Suprapubic skin (tissue), 4 donors: ENCODE results near the gene CYP2C18. TPM values are rescaled to one million over a fixed set of nuclear protein-coding genes. Genes with fewer than 3 reads are reported as not detected.

Source experiments
- DNase-seq, 2 donors: peaks; one replicate each; pipeline ENCODE4 v3.0.0-alpha.2; 2019; ENCODE audit warnings: low spot score in 2 of 2
- H3K27ac ChIP-seq: fragments of 200-600 bp; sonication (generic); one replicate; pipeline ENCODE4 v1.5.1; 2019
- H3K27me3 ChIP-seq: fragments of 200-600 bp; sonication (generic); one replicate; pipeline ENCODE4 v1.5.1; 2019
- H3K36me3 ChIP-seq: fragments of 200-600 bp; sonication (generic); one replicate; pipeline ENCODE4 v1.5.1; 2019
- H3K4me1 ChIP-seq: fragments of 200-600 bp; sonication (generic); one replicate; pipeline ENCODE4 v1.5.1; 2019
- H3K4me3 ChIP-seq: fragments of 200-600 bp; sonication (generic); one replicate; pipeline ENCODE4 v1.5.1; 2019; ENCODE audit warnings: mild to moderate bottlenecking
- H3K9me3 ChIP-seq: fragments of 200-600 bp; sonication (generic); one replicate; pipeline ENCODE4 v1.5.1; 2019
- CTCF ChIP-seq, 2 donors: fragments of 200-600 bp in 1 of 2; fragments of 450-650 bp in 1 of 2; sonication (generic) in 1 of 2; IDR thresholded peaks; one replicate each; pipeline ENCODE4 v1.5.1; 2016 to 2019; ENCODE audit warnings: antibody characterized with exemption in 2 of 2, mild to moderate bottlenecking in 1 of 2, moderate library complexity in 1 of 2
- EP300 ChIP-seq: sonication (generic); formaldehyde crosslinking; IDR thresholded peaks from one replicate; pipeline ENCODE4 v1.6.1; 2017; ENCODE audit warnings: antibody characterized with exemption
- POLR2A ChIP-seq, 2 donors: fragments of 450-650 bp; IDR thresholded peaks; one replicate each; pipeline ENCODE4 v1.6.1; 2017; ENCODE audit warnings: antibody characterized with exemption in 2 of 2, mild to moderate bottlenecking in 2 of 2, moderate library complexity in 2 of 2
- POLR2AphosphoS5 ChIP-seq, 3 donors: sonication (generic); formaldehyde crosslinking; IDR thresholded peaks; one replicate each; pipeline ENCODE4 v1.6.1; 2017; ENCODE audit warnings: antibody characterized with exemption in 3 of 3
- WGBS: methylation state at CpG from one replicate; pipeline ENCODE4 v1.1.5; 2018; 5-methylcytosine and 5-hydroxymethylcytosine counted together
- total RNA-seq, 4 donors: library from RNA; depleted of rRNA; stranded (reverse); fragments of >200 nt; gene quantifications; one replicate each; pipeline ENCODE4 v1.1.0, GENCODE V29; 2016

Gene CYP2C18
- total RNA-seq, 4 donors from 2014 or later, result 6.4 to 15.2 (median 11.1) TPM

- no peak overlapping the region for H3K4me3 ChIP-seq
- H3K36me3 ChIP-seq, result no peaks in the 10 kb centered on the region
- no peak overlapping the region for H3K27ac ChIP-seq
- TF ChIP-seq EP300 (no peak), POLR2A (IDR thresholded peaks at IDR 0.05) (no peak)
- H3K27me3 ChIP-seq, result no peaks in the 10 kb centered on the region
- no peak for DNase-seq
- 96% methylated on average over 1 of the region's 1 CpG for WGBS
- no peaks in the 10 kb centered on the region for H3K4me1 ChIP-seq
- H3K9me3 ChIP-seq, result no peaks in the 10 kb centered on the region
Measured at GRCh38 chr10:94706089-94706488, 22.6 kb downstream of the CYP2C18 start.

GRCh38 chr10:94710578-94710977, 27.0 kb downstream of the CYP2C18 start:
- DNase-seq, result no peak
- Histone ChIP-seq H3K27ac (no peak overlapping the region), H3K27me3 (no peaks in the 10 kb centered on the region), H3K4me1 (no peaks in the 10 kb centered on the region), H3K9me3 (no peaks in the 10 kb centered on the region), H3K4me3 (no peak overlapping the region), H3K36me3 (no peaks in the 10 kb centered on the region)
- no peak for TF ChIP-seq POLR2AphosphoS5 (IDR thresholded peaks at IDR 0.05)
- TF ChIP-seq POLR2A (IDR thresholded peaks at IDR 0.05), result no peak
- no peak for TF ChIP-seq CTCF (IDR thresholded peaks at IDR 0.05)

GRCh38 chr10:94725871-94726270, 42.3 kb downstream of the CYP2C18 start:
- no peaks in the 10 kb centered on the region for H3K9me3 ChIP-seq

DNA sequence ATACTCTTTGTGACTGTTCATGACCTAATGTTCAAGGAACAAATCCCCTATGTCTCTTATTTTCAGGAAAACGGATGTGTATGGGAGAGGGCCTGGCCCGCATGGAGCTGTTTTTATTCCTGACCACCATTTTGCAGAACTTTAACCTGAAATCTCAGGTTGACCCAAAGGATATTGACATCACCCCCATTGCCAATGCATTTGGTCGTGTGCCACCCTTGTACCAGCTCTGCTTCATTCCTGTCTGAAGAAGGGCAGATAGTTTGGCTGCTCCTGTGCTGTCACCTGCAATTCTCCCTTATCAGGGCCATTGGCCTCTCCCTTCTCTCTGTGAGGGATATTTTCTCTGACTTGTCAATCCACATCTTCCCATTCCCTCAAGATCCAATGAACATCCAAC, 51.7 kb downstream of the CYP2C18 start:
- no peaks in the 10 kb centered on the region for H3K9me3 ChIP-seq
- 73% methylated on average over 3 of the region's 3 CpGs for WGBS

More at GRCh38 chr10:94725871-94726270, 42.3 kb downstream of the CYP2C18 start:
- TF ChIP-seq CTCF (IDR thresholded peaks at IDR 0.05) (no peak), EP300 (no peak), POLR2AphosphoS5 (IDR thresholded peaks at IDR 0.05) (no peak), POLR2A (IDR thresholded peaks at IDR 0.05) (no peak)
- H3K36me3 ChIP-seq, result no peaks in the 10 kb centered on the region
- DNase-seq, result no peak
- no peaks in the 10 kb centered on the region for H3K4me1 ChIP-seq
- no peaks in the 10 kb centered on the region for H3K27me3 ChIP-seq
- H3K4me3 ChIP-seq, result no peak overlapping the region
- no peak overlapping the region for H3K27ac ChIP-seq

GRCh38 chr10:94738588-94738987, 55.1 kb downstream of the CYP2C18 start:
- Histone ChIP-seq H3K4me1 (no peaks in the 10 kb centered on the region), H3K36me3 (no peaks in the 10 kb centered on the region), H3K27me3 (no peaks in the 10 kb centered on the region), H3K27ac (no peak overlapping the region), H3K4me3 (no peak overlapping the region), H3K9me3 (no peaks in the 10 kb centered on the region)
- TF ChIP-seq EP300 (no peak), POLR2A (IDR thresholded peaks at IDR 0.05) (no peak), POLR2AphosphoS5 (IDR thresholded peaks at IDR 0.05) (no peak), CTCF (IDR thresholded peaks at IDR 0.05) (no peak)
- 75% methylated on average over 2 of the region's 2 CpGs for WGBS
- no peak for DNase-seq

More for the DNA sequence above, 51.7 kb downstream of the CYP2C18 start:
- Histone ChIP-seq H3K4me3 (no peak overlapping the region), H3K27me3 (no peaks in the 10 kb centered on the region), H3K27ac (no peak overlapping the region), H3K4me1 (no peaks in the 10 kb centered on the region), H3K36me3 (no peaks in the 10 kb centered on the region)
- no peak for DNase-seq
- no peak for TF ChIP-seq POLR2AphosphoS5 (IDR thresholded peaks at IDR 0.05)
- no peak for TF ChIP-seq CTCF (IDR thresholded peaks at IDR 0.05)
- no peak for TF ChIP-seq EP300
- no peak for TF ChIP-seq POLR2A (IDR thresholded peaks at IDR 0.05)

DNA sequence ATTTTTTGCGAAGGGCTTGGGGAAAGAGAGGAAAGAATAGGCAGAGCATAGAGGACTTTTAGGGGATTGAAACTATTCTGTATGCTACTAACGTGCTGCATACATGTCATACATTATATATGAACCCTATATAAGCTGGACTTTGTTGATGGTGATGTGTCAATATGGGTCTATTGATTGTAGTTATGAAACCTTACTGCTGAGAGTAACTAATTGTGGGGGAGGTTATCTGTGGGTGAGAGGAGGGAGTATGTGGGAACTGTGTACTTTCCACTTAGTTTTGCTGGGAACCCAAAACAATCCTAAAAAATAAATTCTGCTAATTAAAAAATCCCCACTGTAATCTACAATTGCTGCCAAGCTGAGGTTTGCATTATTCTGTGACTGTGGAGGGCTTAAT, 63.6 kb downstream of the CYP2C18 start:
- Histone ChIP-seq H3K36me3 (no peaks in the 10 kb centered on the region), H3K4me3 (no peak overlapping the region), H3K9me3 (no peaks in the 10 kb centered on the region), H3K4me1 (no peaks in the 10 kb centered on the region), H3K27ac (no peak overlapping the region), H3K27me3 (no peaks in the 10 kb centered on the region)
- 75% methylated on average over 2 of the region's 2 CpGs for WGBS
- DNase-seq, result no peak
- TF ChIP-seq POLR2A (IDR thresholded peaks at IDR 0.05) (no peak), EP300 (no peak), CTCF (IDR thresholded peaks at IDR 0.05) (no peak)
